HG03095 (cell line): ENCODE results near the gene COA8.

ENCODE experiments used
- ATAC-seq: cut with Tn5 transposase; IDR thresholded peaks from one replicate; pipeline ENCODE4 v1.9.1; 2021; ENCODE audit warnings: moderate library complexity; ENCODE audit not compliant: unreplicated experiment

The COA8 gene

DNA sequence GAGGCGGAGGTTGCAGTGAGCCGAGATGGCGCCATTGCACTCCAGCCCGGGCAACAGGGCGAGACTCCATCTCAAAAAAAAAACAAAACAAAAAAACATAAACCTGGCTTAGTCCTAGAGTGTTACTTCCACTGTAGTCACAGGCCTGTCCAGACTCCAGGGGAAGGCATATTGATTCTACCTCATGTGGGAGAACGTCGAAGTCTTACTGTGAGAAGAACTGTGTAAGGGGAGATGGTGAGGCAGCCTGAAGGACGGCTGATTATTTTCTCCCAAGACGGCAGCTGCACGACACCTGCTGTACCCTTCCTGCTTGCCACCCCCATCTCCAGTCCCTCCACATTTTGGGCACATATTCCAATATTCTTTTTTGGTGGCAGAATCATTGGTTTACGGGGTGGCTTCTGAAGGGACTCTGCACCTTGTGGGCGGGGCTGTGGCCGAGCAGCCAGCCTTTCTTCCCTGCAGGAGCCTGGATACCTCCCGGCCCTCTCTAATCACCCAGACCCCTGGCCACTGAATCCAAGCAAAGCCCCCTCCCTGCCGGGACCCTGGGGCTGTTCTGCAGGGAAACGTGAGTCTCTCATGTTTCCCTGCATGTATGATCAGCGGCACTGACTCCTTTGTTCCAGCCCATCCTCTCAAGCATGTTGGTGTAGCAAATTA is 54.0 kb downstream of the COA8 start:
- no peak for ATAC-seq

DNA sequence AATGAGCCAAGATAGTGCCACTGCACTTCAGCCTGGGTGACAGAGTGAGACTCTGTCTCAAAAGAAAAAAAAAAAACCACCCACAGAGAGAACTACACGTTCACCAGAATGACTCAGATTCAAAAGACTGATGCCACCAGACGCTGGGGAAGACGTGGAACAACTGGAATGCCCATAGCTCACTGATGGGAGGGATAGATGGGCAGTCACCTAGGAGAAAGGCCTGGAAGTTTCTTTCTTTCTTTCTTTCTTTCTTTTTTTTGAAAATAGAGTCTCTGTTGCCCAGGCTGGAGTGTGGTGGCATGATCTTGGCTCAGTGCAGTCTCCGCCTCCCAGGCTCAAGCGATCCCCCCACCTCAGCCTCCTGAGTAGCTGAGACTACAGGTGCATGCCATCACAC is 56.3 kb downstream of the COA8 start:
- ATAC-seq: no peak

DNA sequence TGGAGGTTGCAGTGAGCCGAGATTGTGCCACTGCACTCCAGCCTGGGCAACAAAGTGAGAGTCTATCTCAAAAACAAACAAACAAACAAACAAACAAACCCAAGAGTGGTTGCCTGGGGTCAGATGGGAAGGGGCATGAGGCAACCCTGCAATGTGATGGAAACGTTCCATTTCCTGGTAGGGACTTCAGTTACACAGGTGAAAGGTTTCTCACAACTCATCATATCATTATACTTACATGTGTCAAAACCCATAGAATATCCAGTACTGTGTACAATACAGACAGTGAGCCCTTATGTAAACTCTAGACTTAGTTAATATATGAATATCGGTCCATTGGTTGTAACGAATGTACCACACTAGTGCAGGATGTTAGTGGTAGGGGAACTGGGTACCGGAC is 59.1 kb downstream of the COA8 start:
- no peak for ATAC-seq

DNA sequence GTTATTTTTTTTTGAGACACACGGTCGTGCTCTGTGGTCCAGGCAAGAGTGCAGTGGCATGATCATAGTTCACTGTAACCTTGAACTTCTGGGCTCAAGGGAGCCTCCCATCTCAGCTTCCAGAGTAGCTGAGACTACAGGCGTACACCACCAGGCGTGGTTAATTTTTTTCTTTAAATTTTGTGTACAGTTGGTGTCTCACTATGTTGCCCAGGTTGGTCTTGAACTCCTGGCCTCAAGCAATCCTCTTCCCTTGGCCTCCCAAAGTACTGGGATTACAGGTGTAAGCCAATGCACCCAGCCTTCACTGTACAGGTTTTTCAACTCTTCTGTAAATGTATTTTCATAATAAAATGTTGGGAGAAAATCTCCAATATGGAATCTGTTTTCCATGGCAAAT is 60.5 kb downstream of the COA8 start:
- ATAC-seq: no peak

DNA sequence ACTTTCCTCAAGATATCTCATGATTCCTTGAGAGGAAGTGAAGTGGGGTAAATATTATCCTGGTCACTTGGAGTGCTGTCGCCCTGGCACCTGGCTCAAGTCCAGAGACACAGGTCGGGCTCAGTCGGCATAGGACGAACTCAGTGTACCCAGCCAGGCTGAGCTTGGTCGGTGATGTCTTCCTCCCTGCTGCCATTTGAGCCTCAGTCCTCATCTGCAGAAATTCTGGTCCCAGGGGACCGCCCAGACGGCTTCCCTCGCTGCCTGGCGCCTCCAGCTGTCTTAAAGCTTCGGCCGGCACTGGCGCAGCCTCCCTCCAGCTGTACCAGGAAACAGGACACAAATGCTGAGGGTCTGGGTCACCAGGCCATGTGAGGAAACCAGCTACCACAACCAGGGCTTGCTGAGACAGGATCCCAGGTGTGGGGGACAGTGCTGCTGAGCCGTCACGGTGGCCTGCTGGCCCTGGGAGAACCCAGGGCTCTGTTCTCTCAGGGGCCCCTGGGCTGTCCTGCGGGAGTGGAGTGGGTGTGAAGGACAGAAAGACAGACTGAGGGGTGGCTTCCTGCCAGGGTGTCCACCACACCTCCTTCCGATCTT is 61.2 kb downstream of the COA8 start:
- ATAC-seq: no peak

DNA sequence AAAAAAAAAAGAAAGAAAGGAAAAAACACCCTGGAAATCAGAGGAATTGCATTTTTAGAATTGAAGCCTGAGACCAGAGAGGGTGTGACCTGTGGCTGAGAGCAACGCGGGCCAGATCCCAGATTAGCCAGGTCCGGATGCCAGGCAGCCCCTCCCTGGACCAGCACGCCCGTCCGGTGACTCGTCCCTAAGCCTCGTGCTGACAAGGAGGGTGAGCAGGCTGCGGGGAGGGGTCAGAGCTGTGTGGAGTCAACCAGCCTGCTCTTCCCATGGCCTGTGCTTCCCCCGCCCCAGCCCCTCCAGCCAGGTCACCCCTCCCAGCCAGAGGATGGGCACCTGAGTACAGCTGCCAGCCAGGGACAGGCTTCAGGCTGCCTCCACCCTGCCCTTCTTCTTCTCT is 62.1 kb downstream of the COA8 start:
- ATAC-seq: no peak

DNA sequence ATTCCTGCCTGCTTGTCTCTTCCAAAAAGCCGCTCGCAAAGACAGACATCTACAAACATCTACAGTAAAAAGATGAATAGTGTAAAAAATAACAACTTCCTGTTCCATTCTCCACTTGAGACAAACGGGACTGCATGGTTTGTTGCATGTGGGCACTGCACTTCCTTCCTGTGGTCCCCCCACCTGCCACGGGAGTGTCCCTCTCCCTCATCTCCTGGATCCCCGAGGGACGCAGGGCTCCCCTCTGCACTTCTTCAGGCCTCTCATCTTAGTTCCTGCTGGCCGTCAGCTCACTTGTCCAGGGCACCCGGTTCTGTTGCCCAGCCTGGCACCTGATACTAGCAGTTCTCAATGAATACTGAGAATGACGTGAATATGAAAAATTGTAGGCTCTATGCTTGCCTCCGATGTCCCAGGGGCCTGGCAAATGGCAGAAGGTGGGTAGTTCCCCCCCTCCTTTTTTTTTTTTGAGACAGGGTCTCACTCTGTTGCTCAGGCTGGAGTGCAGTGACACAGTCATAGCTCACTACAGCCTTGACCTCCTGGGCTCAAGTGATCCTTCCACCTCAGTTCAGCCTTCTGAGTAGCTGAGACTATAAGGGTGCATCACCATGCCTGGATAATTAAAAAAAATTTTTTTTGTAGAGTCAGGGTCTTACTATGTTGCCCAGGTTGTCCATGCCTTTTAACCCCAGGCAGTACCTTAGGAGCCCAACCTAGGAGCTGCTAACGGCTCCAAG is 62.8 kb downstream of the COA8 start:
- ATAC-seq: no peak

DNA sequence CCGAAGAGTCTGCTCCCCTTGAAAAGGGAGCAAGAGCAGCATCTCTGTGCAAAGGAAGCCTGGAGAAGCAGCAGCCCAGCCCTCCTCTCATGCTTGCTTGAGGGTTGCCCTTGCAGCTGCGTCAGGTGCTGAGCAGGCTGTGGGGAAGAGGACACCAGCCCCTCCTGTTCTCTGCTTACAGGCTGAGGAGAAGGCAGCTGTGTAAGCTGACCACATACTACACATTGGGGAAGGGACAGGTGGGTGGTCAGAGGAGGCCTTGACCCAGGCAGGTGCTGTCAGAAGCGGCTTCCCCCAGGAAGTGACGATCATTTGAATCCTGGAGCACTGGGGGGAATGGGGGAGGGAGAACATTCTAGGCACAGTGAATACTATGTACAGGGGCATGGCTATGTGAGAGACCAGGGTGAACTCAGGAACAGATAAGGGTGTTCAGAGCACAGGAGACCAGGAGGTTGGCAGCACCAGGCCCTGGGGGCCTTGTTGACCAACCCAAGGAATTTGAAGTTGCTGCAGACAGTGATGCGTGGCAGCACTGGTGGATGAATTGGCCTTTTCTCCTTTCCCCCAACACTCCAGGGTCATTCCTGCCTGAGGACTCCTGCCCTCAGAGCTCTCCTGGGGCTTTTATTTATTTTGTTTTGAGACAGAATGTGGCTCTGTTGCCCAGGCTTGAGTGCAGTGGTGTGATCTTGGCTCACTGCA is 63.5 kb downstream of the COA8 start:
- ATAC-seq: no peak

DNA sequence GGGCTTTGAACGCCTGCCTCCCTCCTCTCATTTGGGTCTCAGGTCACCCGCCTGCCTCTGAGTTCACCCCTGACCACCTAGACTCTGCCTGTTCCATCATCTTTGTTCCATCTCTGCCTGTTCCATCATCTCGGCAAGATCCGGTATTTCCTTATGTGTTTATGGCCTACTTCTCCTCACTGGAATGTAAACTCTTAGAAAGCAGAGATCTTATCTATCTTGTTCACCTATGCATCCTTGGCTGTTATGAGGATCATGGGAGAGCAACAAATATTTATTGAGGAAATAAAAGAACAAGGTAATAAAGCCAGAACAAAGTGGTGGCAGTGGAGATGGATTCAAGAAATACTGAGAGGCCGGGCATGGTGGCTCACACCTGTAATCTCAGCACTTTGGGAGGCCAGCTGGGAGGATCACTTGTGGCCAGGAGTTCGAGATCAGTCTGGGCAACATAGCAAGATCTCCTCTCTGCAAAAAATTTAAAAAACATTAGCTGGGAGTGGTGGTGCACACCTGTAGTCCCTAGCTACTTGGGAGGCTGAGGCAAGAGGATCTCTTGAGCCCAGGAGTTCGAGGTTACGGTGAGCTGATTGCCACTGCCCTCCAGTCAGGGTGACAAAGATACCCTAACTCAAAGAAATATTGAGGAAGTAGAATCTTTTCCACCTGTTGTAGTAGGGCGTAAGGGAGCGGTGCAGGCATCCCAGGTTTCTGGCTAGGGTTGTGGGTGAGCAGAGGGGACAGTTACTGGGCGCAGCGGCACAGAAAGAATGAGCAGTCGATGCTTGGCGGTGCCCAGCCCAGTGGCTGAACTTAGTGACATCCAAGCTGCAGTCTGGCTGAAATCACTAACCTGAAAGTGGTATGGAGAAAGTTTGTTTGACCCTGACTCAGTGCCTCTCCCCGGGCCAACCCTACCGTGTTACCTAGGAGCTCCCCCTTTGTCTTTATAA is 64.6 kb downstream of the COA8 start:
- ATAC-seq: no peak

DNA sequence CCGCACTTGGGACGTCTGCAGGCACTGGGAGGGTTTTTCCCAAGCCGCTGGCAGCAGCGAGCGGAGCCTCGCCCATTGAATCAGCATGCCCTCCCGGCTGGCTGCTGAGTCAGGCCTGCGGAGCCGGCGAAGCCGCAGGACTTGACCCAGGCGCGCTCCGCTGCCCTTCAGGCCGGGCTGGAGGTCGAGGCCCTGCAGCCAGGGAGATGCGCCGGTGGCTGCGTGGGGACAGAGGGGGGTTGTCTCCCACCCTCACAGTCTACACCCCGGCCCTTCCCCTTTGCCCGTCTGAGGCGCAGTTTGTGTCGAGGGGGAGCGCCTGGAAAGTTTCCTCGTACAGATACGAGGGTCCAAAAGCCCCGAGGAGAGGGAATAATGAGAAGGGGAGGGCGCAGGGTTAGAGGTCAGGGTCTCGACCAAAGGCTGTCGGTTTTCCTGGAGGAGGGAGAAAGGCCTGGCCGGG is 65.5 kb downstream of the COA8 start:
- ATAC-seq: no peak

DNA sequence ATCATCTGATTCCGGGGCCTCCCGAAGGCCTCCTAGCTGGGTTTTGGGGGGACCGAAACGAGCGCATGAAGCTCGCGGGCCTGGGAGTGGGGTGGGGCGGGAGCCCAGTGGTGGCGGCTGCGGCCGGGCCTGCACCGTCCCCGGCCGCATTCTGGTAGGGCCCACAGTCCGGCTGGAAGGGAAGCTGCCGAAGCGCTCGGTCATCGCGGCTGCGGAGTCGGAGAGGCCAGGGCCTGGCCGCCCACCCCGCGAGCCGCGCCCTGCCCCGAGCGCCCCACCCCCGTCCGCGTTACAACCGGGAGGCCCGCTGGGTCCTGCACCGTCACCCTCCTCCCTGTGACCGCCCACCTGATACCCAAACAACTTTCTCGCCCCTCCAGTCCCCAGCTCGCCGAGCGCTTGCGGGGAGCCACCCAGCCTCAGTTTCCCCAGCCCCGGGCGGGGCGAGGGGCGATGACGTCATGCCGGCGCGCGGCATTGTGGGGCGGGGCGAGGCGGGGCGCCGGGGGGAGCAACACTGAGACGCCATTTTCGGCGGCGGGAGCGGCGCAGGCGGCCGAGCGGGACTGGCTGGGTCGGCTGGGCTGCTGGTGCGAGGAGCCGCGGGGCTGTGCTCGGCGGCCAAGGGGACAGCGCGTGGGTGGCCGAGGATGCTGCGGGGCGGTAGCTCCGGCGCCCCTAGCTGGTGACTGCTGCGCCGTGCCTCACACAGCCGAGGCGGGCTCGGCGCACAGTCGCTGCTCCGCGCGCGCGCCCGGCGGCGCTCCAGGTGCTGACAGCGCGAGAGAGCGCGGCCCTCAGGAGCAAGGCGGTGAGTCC is 66.1 kb downstream of the COA8 start, which contains the start of gene KLC1:
Gene KLC1 (plus strand): TSS at position 528 of the 819 bp plus-strand sequence. CDS start 25,354 bp downstream, outside the sequence.
- peak; percentile 53 for ATAC-seq

DNA sequence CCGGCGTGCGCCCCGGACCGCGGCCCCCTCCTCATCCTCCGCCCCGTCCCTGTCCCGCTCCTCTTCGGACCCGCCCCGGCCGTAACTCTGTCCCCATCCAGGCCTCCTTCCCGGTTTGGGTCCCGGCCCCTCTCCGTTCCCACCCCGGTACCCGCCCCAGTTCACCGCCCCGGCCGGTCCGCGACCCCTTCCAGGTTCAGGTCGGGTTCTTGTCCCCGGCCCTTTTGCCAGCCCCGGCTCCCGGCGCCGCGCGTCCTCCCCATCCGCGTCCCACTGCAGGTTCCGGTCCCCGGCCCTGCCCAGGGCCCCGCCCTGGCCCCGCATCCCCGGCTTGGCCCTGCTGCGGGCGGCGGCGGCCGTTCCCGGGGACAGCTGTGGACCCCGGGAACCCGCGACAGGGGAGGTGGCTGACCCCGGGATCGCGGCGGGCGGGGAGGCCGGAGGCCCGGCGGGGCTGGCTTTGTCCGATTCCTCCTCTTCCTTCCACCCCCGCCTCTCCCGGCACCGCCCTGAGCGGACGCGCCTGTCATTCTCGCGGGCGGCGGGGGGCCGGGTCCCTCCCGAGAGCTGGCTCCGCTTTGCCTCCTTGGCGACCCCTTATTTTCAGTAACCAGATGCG is 66.9 kb downstream of the COA8 start:
- peak; percentile 24 for ATAC-seq

DNA sequence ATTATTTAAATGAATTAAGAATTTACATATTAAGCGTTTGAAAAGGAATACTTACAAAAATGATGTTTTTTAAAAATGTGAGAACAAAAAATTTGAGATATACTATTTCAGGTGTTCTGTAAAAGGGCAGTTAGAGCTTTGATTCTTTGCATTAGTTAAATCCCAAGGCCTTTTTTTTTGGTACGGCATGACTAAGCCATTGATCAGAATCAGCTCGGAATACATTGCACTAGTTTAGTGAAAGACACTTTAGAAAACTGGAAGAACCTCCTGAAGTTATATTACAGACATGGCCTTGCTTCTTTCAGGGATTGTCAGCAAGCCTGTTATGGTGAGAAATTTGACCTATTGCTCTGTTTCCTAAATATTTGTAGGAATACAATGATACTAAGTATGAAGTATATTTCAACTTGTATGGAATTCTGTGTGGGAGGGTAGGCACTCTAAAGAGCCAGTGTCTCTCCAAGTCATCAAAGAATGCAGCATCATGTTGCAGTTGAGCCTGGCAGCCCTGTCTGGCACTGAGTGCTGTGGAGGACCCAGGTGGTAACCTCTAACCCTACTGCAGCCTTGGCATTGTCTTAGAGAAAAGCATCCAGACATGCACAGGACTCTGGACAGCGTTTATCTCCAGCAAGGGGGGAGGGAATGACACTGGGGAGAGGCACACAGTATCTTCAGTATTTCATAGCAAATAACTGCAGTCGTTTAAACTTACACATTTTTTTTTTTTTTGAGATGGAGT is 67.8 kb downstream of the COA8 start:
- no peak for ATAC-seq

DNA sequence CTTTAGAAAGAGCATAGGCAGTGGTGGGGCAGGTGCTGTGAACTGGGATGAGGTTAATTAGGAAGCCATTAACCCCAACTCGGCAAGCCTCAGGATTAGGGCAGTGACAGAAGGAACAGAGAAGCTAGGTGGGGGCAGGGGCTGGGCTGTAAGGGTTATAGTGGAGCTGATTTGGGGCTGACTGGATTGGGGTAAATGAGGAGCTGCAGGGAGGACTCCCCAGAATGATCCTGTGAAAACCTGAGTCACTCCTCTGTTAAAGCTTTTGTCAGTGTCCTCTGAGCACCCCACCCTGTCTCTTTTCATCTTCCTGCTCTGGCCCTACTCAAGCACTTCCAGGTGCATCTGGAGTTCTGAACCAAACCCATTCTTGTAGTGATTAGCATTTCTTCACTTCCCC is 70.6 kb downstream of the COA8 start:
- no peak for ATAC-seq

DNA sequence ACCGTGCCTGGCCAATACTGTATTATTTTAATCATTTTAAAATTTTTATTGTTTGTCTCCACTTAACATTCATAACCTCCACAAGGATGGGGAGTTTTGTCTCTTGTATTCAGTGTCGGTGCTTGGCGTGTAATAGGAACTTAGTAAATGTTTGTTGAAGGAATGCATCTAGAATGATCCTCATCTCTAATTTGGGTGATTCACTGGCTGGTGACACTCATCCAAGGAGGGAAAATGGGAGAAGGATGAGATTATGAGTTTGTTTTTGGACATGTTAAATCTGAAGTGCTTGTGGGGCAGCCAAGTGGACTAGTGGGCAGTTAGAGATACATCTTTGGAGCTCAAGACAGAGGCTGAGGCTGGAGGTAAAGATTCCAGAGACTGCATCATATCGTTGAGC is 71.4 kb downstream of the COA8 start:
- ATAC-seq: no peak

DNA sequence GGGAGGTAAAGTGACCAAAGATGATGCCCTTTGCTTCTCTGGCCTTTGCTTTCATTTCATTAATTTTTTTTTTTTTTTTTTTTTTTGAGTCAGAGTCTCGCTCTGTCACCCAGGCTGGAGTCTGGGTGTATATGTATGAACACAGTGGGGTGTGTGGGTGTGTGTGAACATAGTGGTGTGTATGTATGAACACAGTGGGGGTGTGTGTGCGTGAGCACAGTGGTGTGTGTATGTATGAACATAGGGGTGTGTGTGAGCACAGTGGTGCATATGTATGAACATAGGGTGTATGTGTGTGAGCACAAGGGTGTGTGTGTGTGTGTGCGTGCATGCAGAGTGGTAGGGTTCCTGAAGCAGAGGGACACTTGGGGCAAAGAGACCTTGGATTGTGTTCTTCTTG is 75.8 kb downstream of the COA8 start:
- no peak for ATAC-seq
